Activated CD8-positive, alpha-beta memory T cell treated with anti-CD3 and anti-CD28 coated beads for 1 hour (primary cell): ENCODE data around the gene NVL.
"Not testable (repeated sequence)": the region's sequence is repeated elsewhere in the genome, so short reads cannot be mapped to it uniquely, and the experiment has no call there.

Experiments used
- DNase-seq, 2 donors: peaks; one replicate each; pipeline ENCODE4 v3.0.0-alpha.2; 2020; ENCODE audit warnings: low read depth in 1 of 2; ENCODE audit errors: extremely low read depth in 1 of 2

The NVL gene

DNA sequence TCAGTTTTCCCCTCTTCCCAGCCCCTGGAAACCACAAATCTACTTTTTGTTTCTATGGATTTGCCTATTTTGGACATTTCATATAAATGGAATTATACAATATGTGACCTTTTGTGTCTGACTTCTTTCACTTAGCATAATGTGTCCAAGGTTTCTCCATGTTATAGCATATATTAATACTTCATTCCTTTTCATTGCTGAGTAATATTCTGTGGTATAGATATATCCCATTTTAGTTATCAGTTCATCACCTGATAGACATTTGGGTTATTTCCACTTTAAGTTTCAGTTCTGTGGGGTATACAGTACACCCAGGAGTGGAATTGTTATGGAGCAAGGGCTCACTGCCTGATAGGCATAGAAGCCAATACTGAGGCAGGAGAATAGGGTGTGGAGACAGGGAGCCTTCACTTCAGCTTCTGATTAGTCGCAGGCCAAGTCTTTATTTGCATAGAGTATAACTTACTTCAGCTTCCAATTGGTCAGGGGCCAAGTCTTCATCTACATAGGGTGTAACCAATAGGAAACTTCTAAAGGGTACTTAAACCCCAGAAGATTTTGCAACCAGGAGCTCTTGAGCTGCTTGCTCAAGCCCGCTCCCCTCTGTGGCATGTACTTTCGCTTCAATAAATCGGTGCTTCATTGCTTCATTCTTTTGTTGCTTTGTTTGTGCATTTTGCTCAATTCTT lies 8.3 kb upstream of the NVL start:
- no peak for DNase-seq

DNA sequence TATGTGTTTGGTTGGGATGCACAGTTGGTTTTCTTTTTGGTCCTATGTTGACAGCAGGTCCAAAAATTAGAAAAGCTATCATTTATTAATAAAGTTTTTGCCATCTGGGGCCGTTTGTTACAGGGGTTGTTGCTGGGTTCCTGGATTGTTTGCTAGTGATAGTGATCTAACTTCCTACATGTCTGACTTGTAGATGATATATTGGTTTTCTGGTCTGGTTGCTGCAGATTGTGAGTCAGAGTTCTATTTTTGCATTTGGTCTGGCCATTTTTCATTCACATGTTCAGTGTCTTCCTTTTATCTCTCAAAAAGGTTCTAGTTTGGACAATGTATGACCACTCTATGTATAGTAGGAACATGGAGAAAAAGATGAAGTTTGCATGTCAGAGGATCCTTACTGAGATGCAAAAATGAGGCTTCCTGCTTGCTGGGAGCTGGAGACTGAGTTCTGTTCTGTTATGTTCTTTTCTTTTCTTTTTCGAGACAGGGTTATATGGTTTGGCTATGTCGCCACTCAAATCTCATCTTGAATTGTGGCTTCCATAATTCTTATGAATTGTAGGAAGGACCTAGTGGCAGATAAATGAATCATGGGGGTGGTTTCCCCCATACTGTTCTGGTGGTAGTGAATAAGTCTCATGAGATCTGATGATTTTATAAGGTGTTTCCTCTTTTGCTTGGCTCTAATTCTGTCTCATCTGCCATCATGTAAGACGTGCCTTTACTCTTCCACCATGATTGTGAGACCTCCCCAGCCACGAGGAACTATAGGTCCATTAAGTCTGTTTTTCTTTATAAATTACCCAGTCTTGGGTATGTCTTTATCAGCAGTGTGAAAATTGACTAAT lies 4.2 kb upstream of the NVL start:
- no peak for DNase-seq

DNA sequence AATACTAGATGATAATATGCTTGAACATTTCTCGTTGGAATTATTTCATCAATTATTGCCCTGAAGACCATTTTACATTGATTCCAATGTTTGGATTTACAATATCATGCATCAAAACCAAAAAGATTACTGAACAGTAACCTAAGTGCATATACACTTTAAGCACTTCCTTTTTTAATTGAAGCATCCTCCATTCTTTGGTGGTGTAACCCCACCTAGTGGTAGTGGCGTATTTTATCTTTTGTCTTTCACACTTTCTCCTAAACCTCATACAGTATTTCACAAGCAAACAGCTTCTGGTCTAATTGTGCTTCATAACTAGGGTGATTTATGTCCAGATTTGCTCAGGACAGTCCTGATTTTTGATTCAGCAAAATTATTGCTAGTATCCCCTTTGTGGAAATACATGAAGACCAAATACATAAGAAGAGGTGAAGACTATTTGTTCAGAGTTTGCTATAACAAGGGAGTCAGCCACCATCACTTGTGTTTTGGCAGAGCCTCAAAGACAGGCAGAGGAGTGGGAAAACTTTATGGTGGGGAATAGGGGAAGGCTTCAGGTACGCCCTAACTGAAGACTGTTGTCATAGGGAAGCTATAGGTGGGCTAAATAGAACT lies 3.4 kb upstream of the NVL start:
- no peak for DNase-seq

DNA sequence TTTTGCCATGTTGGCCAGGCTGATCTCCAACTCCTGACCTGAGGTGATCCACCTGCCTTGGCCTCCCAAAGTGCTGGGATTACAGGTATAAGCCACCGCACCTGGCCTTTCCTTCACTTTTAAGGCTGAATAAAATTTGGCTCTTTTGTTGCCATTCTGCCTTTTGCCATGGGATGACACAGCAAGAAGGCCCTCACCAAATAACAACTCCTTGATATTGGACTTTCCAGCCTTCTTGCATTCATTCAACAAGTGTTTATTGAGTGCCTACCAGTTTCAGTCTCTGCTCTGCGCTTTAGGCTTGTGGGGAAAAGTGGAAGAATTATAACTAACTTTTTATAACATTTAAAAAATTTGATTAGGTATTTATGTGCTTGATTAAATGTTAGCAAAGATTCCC lies 1.9 kb upstream of the NVL start:
- DNase-seq, result no peak

DNA sequence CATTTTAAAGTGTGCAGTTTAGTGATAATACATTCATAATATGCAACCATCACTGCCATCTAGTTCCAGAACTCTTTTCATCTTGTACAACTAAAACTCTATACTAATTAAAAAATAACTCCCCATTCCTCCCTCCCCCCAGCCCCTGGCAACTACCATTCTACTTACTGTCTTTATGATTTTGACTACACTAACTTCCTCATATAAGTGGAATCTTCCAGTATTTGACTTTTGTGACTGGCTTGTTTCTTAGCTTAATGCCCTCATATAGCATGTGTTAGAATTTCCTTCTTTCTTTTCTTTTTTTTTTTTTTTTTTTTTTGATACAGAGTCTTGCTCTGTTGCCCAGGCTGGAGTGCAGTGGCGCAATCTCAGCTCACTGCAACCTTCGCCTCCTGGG lies 1.4 kb upstream of the NVL start:
- no peak for DNase-seq

DNA sequence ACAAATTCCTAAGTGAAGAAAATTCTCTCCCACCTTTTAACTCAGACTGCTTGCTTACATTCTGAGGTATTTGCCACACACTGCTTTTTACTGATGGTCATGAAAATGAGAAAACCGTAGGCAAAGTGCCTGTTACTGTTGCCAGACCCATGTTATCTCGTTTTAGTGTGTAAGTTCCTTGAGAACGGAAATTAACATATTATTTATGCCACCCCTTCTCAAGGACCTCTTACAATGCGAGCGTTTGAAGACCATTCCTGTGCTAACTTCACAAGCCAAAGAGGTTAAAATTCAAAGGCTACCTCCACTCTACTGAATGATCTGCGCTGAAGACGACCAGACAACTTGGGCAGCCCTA lies 509 bp downstream of the NVL start:
- DNase-seq, result no peak

DNA sequence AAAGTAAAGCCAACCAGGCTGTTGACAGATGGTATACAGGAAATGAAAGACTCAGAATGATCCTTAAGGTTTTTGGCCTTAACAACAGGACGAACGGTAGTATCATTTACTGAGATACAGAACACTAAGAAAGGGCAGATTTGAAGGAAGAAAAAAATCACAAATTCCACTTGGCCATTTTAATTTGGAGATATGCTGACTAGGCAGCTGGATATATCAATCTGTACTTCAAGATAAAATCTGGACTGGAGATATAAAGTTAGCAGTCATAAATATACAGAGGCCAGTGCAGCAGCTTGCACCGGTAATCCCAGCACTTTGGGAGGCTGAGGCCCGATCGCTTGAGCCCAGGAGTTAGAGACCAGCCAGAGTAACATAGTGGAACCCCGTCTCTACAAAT lies 1.3 kb downstream of the NVL start:
- no peak for DNase-seq

DNA sequence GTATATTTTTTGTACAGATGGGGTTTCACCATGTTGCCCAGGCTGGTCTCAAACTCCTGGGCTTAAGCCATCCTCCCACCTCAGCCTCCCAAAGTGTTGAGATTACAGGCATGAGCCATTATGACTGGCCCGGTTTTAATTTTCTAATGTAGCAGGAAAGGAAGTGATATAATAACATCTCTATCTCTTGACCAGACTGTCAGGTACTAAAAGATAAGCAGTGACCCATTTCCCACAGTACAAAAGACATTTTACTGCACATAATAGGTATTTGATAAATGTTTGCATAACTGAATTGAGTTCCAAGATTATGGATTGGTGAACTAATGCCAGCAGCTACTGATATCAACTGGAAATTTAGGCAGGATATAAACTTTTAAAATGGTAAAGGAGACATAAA lies 4.0 kb downstream of the NVL start:
- DNase-seq, result no peak

DNA sequence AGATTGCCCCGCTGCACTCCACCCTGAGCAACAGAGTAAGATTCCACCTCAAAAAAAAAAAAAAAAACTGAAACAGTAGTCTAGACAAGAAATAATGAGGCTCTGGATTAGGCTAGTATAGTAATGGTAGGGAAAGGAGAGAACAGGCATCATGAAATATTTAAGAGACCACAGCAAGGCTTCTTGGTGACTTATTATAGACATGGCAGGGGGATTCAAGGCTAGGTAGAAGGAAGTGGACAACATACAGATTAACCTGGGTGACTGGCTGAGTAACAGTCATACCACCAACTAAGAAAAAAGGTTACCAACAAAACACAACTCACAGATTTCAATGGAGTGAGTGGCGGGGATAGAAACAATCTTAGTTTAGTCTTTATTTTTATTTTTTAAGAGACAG lies 8.3 kb downstream of the NVL start:
- no peak for DNase-seq

DNA sequence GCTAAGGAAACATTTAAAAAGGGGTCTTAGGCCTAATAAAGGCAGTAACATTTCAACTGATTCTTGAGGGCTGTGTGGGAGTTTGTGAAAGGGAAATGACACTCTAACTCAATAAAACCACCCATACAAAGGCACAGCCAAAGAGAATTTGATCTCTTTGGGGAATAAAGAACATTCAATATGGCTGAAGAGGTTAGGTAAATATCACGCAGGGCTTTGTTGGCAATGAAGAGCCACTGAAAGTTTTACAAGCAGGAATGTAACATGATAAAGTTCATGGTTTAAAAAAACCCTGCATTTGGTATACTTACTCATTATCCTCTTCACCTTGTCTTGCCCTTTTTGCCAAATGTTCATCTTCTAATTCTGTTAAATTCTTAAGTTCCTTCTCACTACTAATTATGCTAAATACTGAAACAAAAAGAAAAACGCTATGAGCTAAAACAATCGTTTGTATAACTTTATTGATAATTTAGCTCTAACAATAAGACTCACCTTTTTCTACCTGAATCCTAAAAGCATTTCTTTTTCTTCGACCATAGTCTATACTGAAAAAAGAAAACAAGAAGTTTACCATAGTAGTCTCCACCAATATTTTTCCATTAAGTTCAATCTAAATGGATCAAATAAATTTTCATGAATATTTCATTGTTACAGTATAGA lies 12.5 kb downstream of the NVL start:
- DNase-seq, result no peak

DNA sequence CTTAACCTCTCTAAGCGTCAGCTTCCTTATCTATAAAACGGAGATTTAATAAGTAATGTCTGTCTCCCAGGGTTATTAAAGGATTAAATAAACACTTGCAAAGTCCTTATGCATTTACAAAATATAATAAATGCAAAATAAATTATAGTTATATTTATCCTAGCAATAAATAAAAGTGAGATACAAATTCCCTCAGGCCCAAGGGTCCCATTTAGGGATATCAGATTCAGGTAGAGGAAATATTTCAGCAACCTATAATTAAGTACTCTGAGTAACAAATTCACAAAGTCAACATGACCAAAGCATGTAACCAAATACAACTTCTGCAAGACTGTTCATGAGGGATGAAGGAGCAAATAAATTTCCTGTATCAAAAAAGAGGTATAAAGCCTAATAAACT lies 17.9 kb downstream of the NVL start:
- no peak for DNase-seq

DNA sequence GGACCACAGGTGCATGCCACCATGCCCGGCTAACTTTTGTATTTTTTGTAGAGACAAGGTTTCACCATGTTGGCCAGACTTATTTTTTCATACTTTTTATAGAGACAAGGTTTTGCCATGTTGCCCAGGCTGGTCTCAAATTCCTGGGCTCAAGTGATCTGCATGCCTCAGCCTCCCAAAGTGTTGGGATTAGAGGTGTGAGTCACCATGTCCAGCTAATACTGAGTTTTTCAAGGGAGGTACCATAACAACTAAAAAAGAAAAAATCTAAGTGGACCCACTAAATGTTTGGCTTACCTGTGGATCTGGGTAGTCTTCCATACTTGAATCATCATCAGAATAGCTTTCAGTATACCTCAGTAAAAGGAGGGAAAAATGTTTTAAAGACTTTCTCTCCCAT lies 18.5 kb downstream of the NVL start:
- not testable (repeated sequence) for DNase-seq

DNA sequence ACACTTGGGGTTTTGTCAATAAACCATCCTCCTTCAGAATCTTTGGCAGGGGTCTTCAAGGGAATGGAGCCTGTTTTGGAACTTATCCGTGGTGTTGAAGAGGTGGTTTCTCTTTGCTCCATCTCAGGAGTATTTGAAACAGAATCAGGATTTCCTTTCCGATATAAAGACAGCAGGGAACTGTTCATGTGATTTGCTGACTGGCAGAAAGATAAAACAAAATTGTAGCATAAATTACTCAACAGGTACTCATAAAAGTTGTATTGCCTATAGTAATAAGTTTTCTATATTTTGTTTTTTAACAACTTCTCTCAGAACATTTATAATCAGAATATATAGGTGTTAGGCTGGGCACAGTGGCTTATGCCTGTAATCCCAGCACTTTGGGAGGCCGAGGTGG lies 21.9 kb downstream of the NVL start:
- no peak for DNase-seq

DNA sequence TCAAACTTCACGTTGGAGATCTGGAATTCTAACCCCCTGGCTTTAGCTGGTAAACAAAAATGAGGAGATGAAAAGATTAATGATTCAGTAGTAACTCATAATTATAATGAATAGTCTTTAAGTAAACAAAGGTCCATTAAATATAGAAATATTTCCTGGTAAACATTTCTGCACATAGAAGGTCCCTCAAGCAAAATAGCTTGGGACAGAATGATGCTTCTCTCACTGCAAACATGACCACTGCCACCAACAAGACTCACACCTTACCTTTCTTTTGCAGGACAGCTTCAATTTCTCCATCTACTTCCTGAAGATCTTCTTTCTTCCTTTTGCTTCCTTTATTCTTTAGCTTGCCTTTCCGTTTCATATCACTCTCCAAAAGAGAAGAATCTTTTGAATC lies 25.2 kb downstream of the NVL start:
- DNase-seq, result no peak

DNA sequence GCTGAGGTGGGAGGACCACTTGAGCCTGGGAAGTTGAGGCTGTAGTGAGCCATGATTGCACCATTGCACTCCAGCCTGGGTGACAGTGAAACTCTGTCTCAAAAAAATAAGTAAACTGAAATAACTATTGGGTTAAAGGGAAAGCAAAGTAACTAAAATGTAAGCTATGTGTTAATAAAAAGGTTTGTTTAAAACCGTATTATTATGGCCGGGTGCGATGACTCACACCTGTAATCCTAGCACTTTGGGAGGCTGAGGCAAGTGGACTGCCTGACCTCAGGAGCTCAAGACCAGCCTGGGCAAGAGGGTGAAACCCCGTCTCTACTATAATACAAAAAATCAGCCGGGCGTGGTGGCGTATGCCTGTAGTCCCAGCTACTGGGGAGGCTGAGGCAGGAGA lies 27.0 kb downstream of the NVL start:
- no peak for DNase-seq

DNA sequence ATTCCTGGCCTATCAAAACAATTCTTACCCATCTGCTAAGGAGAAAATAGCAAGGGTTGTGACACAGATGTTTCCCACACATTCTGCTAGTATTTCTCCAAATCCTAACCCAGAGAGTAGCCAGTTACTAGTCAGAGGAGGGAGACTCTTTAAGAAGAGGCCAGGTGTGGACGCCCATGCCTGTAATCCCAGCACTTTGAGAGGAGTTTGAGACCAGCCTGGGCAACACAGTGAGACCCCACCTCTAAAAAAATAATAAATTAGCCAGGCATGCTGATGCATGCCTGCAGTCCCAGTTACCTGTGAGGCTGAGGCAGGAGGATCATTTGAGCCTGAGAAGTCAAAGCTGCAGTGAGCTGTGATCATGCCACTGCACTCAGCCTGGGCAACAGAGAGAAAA lies 28.6 kb downstream of the NVL start:
- DNase-seq, result no peak

DNA sequence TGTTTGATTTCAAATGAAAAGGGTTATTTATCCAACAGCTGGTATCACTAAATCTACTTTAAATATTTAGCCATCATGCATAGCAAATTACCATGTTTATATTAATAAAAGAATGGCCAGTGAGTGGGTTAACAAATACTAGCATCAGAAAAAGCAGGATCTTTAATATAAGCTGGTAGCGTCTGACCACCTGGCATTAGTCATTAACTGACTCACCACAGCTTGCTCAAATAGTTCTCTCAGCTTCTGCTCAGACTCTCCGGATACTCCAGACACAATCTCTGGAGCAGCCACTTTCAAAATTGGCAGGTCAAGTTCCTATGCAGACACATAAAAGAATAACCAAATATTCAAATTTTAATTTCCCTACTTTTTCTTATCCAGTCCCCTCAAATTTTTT lies 29.6 kb downstream of the NVL start:
- DNase-seq, result no peak

DNA sequence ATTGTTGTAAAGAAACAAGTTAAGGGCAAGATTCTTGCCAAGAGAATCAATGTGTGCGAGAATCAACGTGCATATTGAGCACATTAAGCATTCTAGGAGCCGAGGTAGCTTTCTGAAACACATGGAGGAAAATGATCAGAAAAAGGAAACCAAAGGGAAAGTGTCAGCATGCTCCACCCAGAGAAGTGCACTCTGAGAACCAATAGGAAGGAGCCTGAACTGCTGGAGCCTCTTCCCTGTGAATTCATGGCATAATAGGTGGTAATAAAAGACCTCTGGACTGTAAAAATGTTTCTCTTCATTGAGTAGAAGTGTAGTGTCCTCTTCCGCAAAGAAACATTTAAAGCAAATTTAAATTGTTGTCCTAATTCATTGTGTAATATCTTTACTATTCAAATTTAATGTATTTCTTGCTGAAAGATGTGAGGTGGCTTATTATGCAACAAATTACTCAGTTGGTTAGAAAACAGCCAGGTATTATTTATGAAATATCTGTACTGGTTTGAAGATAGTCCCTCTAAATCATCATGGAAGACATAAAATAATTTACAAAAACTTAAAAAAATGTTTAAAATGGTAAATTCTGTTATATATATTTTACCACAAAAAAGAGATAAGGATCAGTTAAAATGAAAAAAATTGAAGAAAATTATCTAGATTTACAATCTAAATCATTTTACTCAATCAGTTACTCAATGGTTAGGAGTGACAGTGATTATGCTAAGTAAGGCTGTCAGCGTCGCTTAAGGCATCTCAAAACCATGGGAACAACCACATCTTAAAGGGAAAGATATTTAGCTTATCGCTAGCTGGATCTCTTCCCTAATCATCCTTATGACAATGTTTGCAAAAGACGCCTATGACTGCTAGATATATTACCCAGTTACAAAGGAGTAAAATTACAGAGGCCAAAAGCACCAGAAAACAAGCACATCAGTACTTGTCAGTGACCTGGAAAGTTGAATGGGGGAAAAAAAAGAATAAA lies 31.3 kb downstream of the NVL start:
- DNase-seq, result no peak

DNA sequence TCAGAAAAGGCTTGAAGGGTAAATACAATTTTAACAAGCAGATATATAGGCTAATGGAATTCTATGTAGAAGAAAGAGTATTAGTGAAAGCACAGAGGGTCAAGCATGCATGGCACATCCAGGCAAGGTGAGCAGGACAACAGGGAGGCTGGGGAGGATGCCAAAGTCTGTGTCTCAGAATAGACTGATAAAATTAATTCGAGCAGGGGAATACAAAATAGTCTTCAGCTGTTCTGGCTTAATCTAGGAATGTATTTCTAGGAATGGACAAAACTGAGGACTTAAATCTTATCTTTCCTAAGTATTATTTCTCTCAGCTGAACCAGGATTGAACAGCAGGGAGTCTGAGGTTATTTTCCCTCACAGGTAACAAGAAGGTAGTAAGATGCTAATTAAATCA lies 35.2 kb downstream of the NVL start:
- DNase-seq, result no peak

DNA sequence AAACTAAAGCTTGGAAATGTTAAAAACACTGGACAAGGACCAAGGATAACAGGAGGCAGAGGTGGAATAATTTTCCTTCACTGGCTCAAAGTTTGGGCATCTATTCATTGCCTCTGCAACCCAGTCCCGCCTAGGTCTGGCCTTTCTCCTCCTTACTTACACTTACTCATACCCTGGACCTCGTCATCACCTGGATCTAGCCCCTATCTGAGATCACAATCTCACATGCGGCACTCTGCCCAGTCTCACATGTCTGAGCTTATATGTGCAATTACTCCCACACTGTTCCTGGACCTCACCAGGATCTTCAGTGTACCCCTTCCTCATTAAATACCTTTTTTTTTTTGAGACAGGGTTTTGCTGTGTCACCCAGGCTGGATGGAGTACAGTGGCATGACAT lies 37.6 kb downstream of the NVL start:
- DNase-seq, result no peak

DNA sequence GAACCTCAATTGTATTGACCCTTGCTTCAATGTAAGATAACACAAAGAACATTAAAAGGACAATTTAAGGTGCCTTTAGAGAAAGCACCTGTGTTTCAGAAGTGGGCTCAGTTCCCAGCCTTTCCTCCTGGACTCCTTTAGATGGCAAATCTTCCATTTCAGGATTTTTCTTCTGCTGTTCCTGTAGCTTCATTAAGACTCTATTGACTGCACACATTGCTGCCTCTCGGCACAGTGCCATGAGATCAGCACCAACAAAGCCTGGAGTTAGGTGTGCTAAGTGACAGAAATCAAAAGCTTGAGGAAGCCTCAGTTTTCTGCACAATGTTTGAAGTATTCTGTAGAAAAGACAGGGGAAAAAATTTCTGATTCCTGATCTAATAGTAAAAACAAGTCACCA lies 40.6 kb downstream of the NVL start:
- DNase-seq, result no peak
